GM12878 (cell line): Measurements from ENCODE around the gene SBNO1.
"Not testable (repeated sequence)": the region's sequence is repeated elsewhere in the genome, so short reads cannot be mapped to it uniquely, and the experiment has no call there.

Experiments used
- CBX5 ChIP-seq: sonication (generic); IDR thresholded peaks from 2 replicates; pipeline ENCODE4 v1.6.1; 2016; ENCODE audit warnings: low read depth, moderate library complexity, mild to moderate bottlenecking, inconsistent platforms
- MYC ChIP-seq: IDR thresholded peaks from 2 replicates; pipeline ENCODE4 v1.6.1; 2011; ENCODE audit warnings: mild to moderate bottlenecking, low read length, moderate library complexity, inconsistent platforms; ENCODE audit not compliant: insufficient read depth, insufficient replicate concordance, insufficient read length, severe bottlenecking
- NRF1 ChIP-seq: conservative IDR thresholded peaks from 2 replicates; pipeline ENCODE4 v1.6.1; 2011; ENCODE audit warnings: mild to moderate bottlenecking, low read depth, low read length, improper control_type of control experiment
- POLR2A ChIP-seq: IDR thresholded peaks from 2 replicates; pipeline ENCODE4 v1.6.1; 2011; ENCODE audit warnings: low read depth, mild to moderate bottlenecking, low read length
- POLR2AphosphoS5 ChIP-seq: IDR thresholded peaks from 2 replicates; pipeline ENCODE4 v1.6.1; 2011; ENCODE audit warnings: mild to moderate bottlenecking, low read length, inconsistent platforms
- SPI1 ChIP-seq: IDR thresholded peaks from 2 replicates; pipeline ENCODE4 v1.6.1; 2011; ENCODE audit warnings: low read depth, mild to moderate bottlenecking, low read length, moderate library complexity, borderline replicate concordance; ENCODE audit not compliant: insufficient read depth
- ZNF384 ChIP-seq: IDR thresholded peaks from 2 replicates; pipeline ENCODE4 v1.6.1; 2012; ENCODE audit warnings: low read depth, mild to moderate bottlenecking, low read length, improper control_type of control experiment, borderline replicate concordance
- TF ChIP-seq, protein P1 (sequence below), 3 experiments: IDR thresholded peaks in 2 of 3; conservative IDR thresholded peaks in 1 of 3; 2 replicates each; pipeline ENCODE4 v1.5.1; 2011; ENCODE audit warnings: low read depth in 3 of 3, low read length in 3 of 3, mild to moderate bottlenecking in 3 of 3, control low read depth in 2 of 3, moderate library complexity in 2 of 3, inconsistent platforms in 1 of 3, mixed read lengths in 1 of 3; ENCODE audit not compliant: control insufficient read depth in 2 of 3, insufficient read depth in 1 of 3; ENCODE audit errors: extremely low read depth in 1 of 3
- TF ChIP-seq, protein P2 (sequence below): IDR thresholded peaks from 2 replicates; pipeline ENCODE4 v1.6.1; 2012; ENCODE audit warnings: low read depth, low read length, improper control_type of control experiment
- TF ChIP-seq, protein P3 (sequence below): IDR thresholded peaks from 2 replicates; pipeline ENCODE4 v1.6.1; 2011; ENCODE audit warnings: borderline replicate concordance, low read depth, mild to moderate bottlenecking, moderate library complexity, low read length; ENCODE audit not compliant: insufficient read depth, poor library complexity, severe bottlenecking
- TF ChIP-seq, protein P4 (sequence below): IDR thresholded peaks from 2 replicates; pipeline ENCODE4 v1.6.1; 2012; ENCODE audit warnings: mild to moderate bottlenecking, low read depth, low read length

DNA sequence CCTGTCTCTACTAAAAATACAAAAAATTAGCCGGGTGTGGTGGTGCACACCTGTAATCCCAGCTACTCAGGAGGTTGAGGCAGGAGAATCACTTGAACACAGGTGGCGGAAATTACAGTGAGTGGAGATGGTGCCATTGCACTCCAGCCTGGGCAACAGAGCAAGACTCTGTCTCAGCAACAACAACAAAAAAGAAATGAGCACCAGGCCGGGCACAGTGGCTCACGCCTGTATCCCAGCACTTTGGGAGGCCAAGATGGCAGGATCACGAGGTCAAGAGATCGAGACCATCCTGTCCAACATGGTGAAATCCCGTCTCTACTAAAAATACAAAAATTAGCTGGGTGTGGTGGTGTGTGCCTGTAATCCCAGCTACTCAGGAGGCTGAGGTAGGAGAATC is 3.8 kb upstream of the SBNO1 start:
- TF ChIP-seq SPI1, POLR2AphosphoS5, ZNF384, MYC, NRF1, POLR2A, CBX5: not testable (repeated sequence)
- TF ChIP-seq, protein P1, sequence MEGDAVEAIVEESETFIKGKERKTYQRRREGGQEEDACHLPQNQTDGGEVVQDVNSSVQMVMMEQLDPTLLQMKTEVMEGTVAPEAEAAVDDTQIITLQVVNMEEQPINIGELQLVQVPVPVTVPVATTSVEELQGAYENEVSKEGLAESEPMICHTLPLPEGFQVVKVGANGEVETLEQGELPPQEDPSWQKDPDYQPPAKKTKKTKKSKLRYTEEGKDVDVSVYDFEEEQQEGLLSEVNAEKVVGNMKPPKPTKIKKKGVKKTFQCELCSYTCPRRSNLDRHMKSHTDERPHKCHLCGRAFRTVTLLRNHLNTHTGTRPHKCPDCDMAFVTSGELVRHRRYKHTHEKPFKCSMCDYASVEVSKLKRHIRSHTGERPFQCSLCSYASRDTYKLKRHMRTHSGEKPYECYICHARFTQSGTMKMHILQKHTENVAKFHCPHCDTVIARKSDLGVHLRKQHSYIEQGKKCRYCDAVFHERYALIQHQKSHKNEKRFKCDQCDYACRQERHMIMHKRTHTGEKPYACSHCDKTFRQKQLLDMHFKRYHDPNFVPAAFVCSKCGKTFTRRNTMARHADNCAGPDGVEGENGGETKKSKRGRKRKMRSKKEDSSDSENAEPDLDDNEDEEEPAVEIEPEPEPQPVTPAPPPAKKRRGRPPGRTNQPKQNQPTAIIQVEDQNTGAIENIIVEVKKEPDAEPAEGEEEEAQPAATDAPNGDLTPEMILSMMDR (IDR thresholded peaks at IDR 0.05 in 2 of 3, conservative IDR thresholded peaks at IDR 0.05 in 1 of 3; ENCODE audit: control insufficient read depth in 2 of 3, extremely low read depth in 1 of 3, insufficient read depth in 1 of 3, low read depth in 3 of 3, low read length in 3 of 3) = not testable (repeated sequence)
- TF ChIP-seq, protein P2, sequence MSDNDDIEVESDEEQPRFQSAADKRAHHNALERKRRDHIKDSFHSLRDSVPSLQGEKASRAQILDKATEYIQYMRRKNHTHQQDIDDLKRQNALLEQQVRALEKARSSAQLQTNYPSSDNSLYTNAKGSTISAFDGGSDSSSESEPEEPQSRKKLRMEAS = not testable (repeated sequence)
- TF ChIP-seq, protein P3, sequence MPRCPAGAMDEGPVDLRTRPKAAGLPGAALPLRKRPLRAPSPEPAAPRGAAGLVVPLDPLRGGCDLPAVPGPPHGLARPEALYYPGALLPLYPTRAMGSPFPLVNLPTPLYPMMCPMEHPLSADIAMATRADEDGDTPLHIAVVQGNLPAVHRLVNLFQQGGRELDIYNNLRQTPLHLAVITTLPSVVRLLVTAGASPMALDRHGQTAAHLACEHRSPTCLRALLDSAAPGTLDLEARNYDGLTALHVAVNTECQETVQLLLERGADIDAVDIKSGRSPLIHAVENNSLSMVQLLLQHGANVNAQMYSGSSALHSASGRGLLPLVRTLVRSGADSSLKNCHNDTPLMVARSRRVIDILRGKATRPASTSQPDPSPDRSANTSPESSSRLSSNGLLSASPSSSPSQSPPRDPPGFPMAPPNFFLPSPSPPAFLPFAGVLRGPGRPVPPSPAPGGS = not testable (repeated sequence)
- TF ChIP-seq, protein P4, sequence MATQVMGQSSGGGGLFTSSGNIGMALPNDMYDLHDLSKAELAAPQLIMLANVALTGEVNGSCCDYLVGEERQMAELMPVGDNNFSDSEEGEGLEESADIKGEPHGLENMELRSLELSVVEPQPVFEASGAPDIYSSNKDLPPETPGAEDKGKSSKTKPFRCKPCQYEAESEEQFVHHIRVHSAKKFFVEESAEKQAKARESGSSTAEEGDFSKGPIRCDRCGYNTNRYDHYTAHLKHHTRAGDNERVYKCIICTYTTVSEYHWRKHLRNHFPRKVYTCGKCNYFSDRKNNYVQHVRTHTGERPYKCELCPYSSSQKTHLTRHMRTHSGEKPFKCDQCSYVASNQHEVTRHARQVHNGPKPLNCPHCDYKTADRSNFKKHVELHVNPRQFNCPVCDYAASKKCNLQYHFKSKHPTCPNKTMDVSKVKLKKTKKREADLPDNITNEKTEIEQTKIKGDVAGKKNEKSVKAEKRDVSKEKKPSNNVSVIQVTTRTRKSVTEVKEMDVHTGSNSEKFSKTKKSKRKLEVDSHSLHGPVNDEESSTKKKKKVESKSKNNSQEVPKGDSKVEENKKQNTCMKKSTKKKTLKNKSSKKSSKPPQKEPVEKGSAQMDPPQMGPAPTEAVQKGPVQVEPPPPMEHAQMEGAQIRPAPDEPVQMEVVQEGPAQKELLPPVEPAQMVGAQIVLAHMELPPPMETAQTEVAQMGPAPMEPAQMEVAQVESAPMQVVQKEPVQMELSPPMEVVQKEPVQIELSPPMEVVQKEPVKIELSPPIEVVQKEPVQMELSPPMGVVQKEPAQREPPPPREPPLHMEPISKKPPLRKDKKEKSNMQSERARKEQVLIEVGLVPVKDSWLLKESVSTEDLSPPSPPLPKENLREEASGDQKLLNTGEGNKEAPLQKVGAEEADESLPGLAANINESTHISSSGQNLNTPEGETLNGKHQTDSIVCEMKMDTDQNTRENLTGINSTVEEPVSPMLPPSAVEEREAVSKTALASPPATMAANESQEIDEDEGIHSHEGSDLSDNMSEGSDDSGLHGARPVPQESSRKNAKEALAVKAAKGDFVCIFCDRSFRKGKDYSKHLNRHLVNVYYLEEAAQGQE = not testable (repeated sequence)
